HG02885 (cell line): ENCODE data around the gene RPH3AL.
"Not testable (repeated sequence)": the region's sequence is repeated elsewhere in the genome, so short reads cannot be mapped to it uniquely, and the experiment has no call there.

Experiments
- ATAC-seq: cut with Tn5 transposase; IDR thresholded peaks from one replicate; pipeline ENCODE4 v1.9.1; 2021; ENCODE audit warnings: mild to moderate bottlenecking; ENCODE audit not compliant: unreplicated experiment, poor library complexity

RPH3AL gene

GRCh38 chr17:285751-286422, 66.7 kb downstream of the RPH3AL start:
- no peak for ATAC-seq

DNA sequence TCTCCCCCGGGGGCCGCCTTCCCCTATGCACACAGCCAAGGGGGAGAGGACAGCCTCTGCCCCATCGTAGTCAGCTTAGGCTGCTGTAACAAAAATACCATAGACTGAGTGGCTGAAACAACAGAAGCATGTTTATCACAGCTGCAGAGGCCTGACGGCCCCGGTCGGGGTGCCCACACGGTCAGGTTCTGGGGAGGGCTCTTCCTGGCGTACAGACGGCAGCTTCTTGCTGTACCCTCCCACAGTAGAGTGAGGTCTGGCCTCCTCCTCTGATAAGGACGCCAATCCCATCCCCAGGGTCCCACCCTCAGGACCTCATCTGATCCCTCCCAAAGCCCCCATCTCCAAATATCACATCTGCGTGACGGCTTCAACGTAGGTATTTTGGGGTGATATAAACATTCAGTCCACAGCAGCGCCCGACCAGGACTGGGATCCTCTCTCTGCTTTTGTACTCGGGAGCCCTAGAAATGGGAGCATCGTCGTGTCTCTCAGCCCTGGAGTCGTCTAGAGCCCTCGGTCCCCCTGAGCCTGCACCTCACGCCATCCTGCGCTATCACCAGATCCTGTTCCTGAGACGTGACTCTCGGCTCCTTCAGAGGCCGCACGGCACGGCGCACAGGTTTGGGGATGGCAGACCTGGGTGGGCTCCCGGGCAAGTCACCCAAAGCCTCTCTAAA, 67.8 kb downstream of the RPH3AL start:
- ATAC-seq: no peak

GRCh38 chr17:283911-284675, 68.5 kb downstream of the RPH3AL start:
- ATAC-seq: no peak

- no peak for ATAC-seq
Measured at GRCh38 chr17:282912-283882, 69.4 kb downstream of the RPH3AL start.

- ATAC-seq: no peak
Measured at GRCh38 chr17:282000-282911, 70.4 kb downstream of the RPH3AL start.

- no peak for ATAC-seq
Measured at GRCh38 chr17:281365-281999, 71.1 kb downstream of the RPH3AL start.

- no peak for ATAC-seq
Measured at GRCh38 chr17:280901-281300, 71.7 kb downstream of the RPH3AL start.

DNA sequence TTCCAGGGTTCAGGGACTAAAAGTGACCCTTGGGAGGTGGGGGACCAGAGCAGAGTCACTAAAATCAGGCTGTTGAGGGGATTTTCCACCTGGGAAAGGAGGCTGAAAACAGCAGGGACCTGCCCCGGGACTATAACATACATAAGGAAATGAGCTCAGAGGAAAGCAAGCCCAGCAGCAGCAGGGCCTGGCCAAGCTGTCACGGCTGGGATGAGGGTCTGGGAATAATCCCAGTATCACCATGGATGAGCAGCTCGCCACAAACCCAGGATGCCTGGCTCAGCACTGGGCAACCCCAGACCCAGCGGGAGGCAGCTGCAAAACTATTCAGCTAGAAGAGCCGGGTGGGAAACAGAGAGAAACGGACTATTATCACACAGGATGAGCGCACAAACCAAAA, 72.4 kb downstream of the RPH3AL start:
- no peak for ATAC-seq

DNA sequence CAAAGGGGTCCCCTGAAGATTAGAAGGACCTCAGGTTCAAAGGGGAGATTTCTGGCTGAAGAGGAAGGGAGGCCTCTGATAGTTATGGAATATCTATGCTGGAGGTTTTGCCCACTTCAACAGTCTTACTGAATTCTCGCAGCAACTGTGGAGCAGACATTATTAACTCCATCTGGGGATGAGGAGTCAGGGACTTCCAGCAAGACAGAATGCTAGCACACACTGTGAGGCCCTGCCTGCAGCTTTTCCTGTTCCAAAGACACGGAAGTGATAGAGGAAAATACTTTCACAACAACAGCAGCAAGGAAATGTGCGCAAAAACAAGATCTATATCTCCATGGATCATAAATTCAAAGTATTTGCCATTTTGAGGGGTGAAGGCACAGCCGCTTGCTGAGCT, 72.8 kb downstream of the RPH3AL start:
- ATAC-seq: no peak

GRCh38 chr17:279331-279730, 73.3 kb downstream of the RPH3AL start:
- no peak for ATAC-seq

DNA sequence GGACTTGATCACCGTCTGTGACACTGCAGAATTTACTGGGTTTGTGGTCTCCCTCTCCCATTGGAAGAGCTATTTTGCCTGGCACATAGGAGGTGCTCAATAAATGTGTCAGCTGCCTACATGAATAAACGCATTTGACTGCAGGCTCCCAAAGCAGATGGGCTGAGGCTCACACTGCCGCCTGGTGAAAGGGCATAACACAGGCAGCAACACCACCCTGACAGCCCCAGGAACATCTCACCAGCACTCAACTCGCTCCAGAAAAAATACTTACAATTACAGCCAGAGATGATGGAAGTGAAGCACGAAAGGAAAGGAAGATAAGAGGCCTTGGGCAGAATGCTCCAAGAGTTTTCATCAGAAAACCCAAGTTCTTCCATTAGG, 73.9 kb downstream of the RPH3AL start:
- no peak for ATAC-seq

GRCh38 chr17:278055-278675, 74.4 kb downstream of the RPH3AL start:
- no peak for ATAC-seq

DNA sequence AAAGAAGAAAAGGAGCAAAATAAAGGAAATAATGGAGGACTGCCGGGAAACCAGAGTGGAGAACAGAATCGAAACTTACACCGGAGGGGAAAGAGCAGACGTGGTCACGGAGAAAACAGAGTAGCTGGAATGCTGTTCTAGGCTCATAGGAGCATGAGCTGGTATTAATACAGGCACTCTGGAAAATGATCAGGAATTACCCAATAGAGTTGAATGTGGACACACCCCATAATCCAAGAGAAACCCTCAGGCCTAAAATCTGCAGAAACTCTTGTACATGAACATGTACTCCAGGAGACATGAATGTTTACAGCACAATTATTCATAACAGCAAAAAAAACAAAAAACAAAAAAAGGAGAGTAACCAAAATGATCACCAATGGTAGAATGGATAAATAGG, 77.7 kb downstream of the RPH3AL start:
- no peak for ATAC-seq

DNA sequence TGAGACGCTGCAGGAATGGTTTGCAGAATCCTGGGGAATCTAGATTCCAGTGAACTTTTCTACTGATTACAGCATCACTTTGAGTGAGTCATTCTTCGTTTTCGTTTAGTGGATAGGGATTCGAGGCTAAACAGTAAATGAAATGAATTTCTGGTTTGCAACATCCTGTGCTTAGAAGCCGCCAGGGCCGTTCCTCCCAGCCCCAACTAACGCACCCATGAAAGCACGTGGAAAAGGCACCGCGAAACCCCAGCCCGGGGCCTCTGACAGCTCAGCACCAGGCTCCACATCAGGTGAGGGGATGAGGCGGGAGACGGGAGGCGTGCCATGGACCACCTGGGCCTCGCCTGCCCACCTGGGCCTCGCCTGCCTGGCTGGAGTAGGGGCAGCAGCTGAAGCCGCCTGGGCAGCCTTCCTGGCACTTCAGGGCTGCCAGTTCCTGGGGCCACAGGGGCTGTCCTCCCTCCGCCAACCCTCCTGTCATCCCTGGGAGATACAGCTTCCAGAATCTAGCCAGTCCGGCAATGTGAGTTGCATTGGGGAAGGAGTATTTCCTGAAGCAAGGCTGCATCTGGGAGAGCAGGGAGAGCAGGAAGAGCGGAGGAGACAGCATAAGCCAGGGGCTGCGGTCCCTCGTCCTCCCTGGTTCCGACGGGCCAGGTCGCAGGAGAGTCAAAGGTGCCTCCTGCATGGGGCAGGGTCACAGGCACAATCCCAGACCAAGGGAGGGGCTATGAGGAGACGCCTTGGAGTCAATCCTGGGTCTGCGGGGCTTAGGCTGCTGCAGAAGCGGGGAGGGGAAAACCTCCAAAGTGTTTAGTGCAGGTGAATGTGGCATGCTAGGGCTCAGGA, 78.4 kb downstream of the RPH3AL start:
- ATAC-seq: no peak

GRCh38 chr17:272856-273255, 79.8 kb downstream of the RPH3AL start:
- ATAC-seq: not testable (repeated sequence)

DNA sequence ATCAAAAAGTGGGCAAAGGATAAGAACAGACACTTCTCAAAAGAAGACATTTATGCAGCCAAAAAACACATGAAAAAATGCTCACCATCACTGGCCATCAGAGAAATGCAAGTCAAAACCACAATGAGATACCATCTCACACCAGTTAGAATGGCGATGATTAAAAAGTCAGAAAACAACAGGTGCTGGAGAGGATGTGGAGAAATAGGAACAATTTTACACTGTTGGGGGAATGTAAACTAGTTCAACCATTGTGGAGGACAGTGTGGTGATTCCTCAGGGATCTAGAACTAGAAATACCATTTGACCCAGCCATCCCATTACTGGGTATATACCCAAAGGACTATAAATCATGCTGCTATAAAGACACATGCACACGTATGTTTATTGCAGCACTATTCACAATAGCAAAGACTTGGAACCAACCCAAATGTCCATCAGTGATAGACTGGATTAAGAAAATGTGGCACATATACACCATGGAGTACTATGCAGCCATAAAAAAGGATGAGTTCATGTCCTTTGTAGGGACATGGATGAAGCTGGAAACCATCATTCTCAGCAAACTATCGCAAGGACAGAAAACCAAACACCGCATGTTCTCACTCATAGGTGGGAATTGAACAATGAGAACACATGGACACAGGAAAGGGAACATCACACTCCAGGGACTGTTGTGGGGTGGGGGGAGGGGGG, 80.5 kb downstream of the RPH3AL start:
- not testable (repeated sequence) for ATAC-seq
